ENCODE data around the gene NR2C2. TPM values are rescaled to one million over a fixed set of nuclear protein-coding genes. Genes with fewer than 3 reads are reported as not detected.

The NR2C2 gene
- total and polyA plus RNA-seq, 10 of the 15 experiments (the other 5 are each of a cell fraction or from before 2014, with no cell fraction given), result 2.7 to 30.3 (median 18.3) TPM

DNA sequence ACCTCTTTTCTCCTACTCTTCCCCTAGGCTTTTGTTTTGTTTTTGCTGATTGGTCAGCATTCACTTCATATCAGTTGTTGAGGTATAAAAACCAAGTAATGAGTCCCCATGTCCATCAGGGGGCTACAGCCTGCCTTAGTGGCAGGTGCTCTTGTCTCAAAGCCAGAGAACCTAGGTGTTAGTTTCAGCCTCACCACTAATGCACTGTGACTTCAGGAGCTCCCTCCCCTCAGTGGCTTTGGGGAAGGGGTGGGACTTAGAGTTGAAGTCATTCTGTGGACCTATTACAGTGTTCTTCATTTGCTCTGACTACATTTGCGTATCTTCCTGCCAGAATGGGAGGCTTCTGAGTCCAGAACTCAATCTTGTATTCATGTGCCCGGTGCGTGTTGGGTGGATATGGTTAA lies 41.6 kb downstream of the NR2C2 start (continued):
- TF ChIP-seq, protein P1, sequence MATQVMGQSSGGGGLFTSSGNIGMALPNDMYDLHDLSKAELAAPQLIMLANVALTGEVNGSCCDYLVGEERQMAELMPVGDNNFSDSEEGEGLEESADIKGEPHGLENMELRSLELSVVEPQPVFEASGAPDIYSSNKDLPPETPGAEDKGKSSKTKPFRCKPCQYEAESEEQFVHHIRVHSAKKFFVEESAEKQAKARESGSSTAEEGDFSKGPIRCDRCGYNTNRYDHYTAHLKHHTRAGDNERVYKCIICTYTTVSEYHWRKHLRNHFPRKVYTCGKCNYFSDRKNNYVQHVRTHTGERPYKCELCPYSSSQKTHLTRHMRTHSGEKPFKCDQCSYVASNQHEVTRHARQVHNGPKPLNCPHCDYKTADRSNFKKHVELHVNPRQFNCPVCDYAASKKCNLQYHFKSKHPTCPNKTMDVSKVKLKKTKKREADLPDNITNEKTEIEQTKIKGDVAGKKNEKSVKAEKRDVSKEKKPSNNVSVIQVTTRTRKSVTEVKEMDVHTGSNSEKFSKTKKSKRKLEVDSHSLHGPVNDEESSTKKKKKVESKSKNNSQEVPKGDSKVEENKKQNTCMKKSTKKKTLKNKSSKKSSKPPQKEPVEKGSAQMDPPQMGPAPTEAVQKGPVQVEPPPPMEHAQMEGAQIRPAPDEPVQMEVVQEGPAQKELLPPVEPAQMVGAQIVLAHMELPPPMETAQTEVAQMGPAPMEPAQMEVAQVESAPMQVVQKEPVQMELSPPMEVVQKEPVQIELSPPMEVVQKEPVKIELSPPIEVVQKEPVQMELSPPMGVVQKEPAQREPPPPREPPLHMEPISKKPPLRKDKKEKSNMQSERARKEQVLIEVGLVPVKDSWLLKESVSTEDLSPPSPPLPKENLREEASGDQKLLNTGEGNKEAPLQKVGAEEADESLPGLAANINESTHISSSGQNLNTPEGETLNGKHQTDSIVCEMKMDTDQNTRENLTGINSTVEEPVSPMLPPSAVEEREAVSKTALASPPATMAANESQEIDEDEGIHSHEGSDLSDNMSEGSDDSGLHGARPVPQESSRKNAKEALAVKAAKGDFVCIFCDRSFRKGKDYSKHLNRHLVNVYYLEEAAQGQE (IDR thresholded peaks at IDR 0.05; ENCODE audit: low read depth, low read length), result no peak
- TF ChIP-seq, protein P2, sequence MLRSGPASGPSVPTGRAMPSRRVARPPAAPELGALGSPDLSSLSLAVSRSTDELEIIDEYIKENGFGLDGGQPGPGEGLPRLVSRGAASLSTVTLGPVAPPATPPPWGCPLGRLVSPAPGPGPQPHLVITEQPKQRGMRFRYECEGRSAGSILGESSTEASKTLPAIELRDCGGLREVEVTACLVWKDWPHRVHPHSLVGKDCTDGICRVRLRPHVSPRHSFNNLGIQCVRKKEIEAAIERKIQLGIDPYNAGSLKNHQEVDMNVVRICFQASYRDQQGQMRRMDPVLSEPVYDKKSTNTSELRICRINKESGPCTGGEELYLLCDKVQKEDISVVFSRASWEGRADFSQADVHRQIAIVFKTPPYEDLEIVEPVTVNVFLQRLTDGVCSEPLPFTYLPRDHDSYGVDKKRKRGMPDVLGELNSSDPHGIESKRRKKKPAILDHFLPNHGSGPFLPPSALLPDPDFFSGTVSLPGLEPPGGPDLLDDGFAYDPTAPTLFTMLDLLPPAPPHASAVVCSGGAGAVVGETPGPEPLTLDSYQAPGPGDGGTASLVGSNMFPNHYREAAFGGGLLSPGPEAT (IDR thresholded peaks at IDR 0.05; ENCODE audit: low read depth), result peak; percentile 54; the same call in 1 of the 2 replicates
- TF ChIP-seq SP1 (IDR thresholded peaks at IDR 0.05; ENCODE audit: low read depth, low read length) (no peak), NFXL1 (IDR thresholded peaks at IDR 0.05; ENCODE audit: borderline replicate concordance) (no peak), HDAC2 (IDR thresholded peaks at IDR 0.05) (no peak), EP300 (IDR thresholded peaks at IDR 0.05; ENCODE audit: borderline replicate concordance in 1 of 2, control insufficient read depth in 1 of 2, low read depth in 2 of 2, low read length in 2 of 2) (peak in 1 of 2 experiments; percentile 66; a peak in 2 of 4 replicates), CHD1 (IDR thresholded peaks at IDR 0.05; ENCODE audit: low read depth, low read length) (no peak), ZZZ3 (IDR thresholded peaks at IDR 0.05; ENCODE audit: control insufficient read depth, insufficient read length, low read depth) (no peak), RCOR1 (conservative IDR thresholded peaks at IDR 0.05; ENCODE audit: low read depth, low read length) (no peak), MXI1 (IDR thresholded peaks at IDR 0.05; ENCODE audit: low read depth, low read length) (no peak), PML (IDR thresholded peaks at IDR 0.05; ENCODE audit: low read length) (0 out of 2 replicates have a peak, but pooled peaks have one; percentile 32), BMI1 (IDR thresholded peaks at IDR 0.05; ENCODE audit: borderline replicate concordance) (no peak), POLR2A (IDR thresholded peaks at IDR 0.05; ENCODE audit: low read depth, low read length) (peak; percentile 51; the same call in 1 of the 2 replicates), CBFB (IDR thresholded peaks at IDR 0.05; ENCODE audit: low read depth) (no peak; the same call in 1 of the 2 replicates)
- TF ChIP-seq, protein P3, sequence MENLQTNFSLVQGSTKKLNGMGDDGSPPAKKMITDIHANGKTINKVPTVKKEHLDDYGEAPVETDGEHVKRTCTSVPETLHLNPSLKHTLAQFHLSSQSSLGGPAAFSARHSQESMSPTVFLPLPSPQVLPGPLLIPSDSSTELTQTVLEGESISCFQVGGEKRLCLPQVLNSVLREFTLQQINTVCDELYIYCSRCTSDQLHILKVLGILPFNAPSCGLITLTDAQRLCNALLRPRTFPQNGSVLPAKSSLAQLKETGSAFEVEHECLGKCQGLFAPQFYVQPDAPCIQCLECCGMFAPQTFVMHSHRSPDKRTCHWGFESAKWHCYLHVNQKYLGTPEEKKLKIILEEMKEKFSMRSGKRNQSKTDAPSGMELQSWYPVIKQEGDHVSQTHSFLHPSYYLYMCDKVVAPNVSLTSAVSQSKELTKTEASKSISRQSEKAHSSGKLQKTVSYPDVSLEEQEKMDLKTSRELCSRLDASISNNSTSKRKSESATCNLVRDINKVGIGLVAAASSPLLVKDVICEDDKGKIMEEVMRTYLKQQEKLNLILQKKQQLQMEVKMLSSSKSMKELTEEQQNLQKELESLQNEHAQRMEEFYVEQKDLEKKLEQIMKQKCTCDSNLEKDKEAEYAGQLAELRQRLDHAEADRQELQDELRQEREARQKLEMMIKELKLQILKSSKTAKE (IDR thresholded peaks at IDR 0.05; ENCODE audit: low read depth, poor library complexity, severe bottlenecking), result peak; percentile 68
- TF ChIP-seq, protein P4, sequence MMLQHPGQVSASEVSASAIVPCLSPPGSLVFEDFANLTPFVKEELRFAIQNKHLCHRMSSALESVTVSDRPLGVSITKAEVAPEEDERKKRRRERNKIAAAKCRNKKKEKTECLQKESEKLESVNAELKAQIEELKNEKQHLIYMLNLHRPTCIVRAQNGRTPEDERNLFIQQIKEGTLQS (IDR thresholded peaks at IDR 0.05; ENCODE audit: borderline replicate concordance, extremely low read depth, low read depth, low read length), result no peak
- TF ChIP-seq, protein P5, sequence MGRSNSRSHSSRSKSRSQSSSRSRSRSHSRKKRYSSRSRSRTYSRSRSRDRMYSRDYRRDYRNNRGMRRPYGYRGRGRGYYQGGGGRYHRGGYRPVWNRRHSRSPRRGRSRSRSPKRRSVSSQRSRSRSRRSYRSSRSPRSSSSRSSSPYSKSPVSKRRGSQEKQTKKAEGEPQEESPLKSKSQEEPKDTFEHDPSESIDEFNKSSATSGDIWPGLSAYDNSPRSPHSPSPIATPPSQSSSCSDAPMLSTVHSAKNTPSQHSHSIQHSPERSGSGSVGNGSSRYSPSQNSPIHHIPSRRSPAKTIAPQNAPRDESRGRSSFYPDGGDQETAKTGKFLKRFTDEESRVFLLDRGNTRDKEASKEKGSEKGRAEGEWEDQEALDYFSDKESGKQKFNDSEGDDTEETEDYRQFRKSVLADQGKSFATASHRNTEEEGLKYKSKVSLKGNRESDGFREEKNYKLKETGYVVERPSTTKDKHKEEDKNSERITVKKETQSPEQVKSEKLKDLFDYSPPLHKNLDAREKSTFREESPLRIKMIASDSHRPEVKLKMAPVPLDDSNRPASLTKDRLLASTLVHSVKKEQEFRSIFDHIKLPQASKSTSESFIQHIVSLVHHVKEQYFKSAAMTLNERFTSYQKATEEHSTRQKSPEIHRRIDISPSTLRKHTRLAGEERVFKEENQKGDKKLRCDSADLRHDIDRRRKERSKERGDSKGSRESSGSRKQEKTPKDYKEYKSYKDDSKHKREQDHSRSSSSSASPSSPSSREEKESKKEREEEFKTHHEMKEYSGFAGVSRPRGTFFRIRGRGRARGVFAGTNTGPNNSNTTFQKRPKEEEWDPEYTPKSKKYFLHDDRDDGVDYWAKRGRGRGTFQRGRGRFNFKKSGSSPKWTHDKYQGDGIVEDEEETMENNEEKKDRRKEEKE (IDR thresholded peaks at IDR 0.05), result no peak
